Measurements from ENCODE around the gene INSM1.
A peak's percentile ranks its signal among the peaks of the same experiment; 100 is the strongest.

INSM1 gene

DNA sequence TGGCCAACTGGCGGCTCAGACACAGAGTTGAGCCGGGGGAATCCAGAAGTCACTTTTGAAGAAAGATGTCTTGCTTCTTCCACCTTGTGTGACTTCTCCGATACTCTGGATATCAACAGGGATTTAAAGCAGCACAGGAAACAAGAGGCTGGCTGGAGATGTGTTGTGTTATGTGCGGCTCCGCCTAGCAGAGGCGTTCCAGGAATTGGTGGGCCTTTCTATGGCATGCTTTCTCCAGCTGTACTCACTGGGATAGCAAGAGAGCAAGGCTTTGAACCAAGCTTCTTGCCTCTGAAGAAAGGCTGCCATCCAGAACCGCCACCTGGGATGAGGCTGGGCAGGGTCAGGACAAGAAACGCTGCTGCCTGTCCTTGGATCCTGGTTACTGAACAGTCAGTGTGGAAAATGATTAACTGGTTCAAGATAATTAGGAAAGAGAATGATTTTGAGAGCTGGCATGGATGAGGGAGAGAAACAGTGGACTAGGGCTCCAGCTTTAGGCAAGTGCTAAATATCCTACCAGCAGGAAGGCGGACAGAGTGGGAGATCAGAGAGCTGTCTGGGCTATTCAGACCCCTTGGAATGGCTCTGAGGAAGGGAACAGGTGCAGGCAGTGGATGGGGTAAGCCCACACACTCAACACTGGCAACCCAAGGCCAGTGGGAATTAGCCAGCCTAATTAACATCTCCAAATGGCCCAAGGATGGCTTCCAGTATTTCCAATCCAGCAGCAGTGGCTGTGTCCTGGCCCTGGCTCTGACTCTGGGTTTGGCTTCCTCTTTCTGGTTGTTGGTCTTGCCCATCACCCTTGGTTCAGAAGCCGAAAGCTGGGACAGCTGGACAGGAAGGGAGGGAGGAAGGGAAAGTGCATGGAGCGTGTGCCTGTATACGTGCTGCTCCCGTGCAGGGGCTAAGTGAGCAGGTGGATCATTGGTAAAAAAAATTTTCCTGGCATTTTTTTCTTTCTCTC is 31.9 kb downstream of the INSM1 start:
- H3K4me1 ChIP-seq (ENCODE audit: control extremely low read depth in 1 of 4, control insufficient read depth in 4 of 4, insufficient read depth in 4 of 4, low read length in 3 of 4) = no peaks in the 10 kb centered on the region
- H3K9me3 ChIP-seq (ENCODE audit: control extremely low read depth in 1 of 5, control insufficient read depth in 4 of 5, insufficient read depth in 2 of 5, low read depth in 1 of 5, low read length in 4 of 5) = no peaks in the 10 kb centered on the region
- ChIA-PET CTCF (no interaction called here), POLR2A (no interaction called here)
- H3K4me3 ChIP-seq (ENCODE audit: control insufficient read depth in 1 of 7, extremely low read depth in 1 of 7, insufficient read depth in 4 of 7, low read depth in 2 of 7, low read length in 6 of 7) = no peak overlapping the region
- no peak for DNase-seq
- H3K27ac ChIP-seq (ENCODE audit: insufficient read depth in 1 of 2, low read depth in 1 of 2, low read length in 2 of 2, poor library complexity in 1 of 2, severe bottlenecking in 2 of 2) = no peak overlapping the region
- WGBS (ENCODE audit: insufficient coverage) = 96% methylated on average over 9 of the region's 13 CpGs
- H3K27me3 ChIP-seq (replicated peaks in 2 of 5; ENCODE audit: control insufficient read depth in 4 of 5, insufficient read depth in 5 of 5, low read length in 4 of 5) = no peaks in the 10 kb centered on the region
- peaks cover 5 to 61% (median 30%) of the 10 kb centered on the region in 4 experiments for H3K36me3 ChIP-seq (ENCODE audit: control insufficient read depth in 4 of 4, insufficient read depth in 4 of 4, low read length in 3 of 4)

DNA sequence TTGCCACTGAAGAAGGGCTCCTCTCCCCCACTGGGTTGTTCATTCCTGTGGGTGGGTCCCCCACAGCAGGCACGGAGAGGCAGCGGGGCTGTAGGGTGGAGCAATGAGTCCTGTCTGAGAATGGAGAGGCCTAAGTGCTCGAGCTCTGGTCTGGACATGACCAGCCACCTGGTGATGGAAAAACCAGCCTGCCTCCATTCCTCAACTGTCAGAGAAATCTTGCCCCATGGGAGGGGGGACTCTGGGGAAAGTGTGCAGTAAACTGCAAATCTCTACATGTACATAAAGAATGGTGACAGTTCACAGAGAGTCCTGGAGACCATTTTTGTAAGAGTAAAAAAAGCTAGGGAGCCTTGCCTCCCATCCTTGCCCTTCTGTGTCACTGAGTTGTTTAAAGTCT is 34.1 kb downstream of the INSM1 start:
- peaks cover 5 to 51% (median 21%) of the 10 kb centered on the region in 4 experiments for H3K36me3 ChIP-seq (ENCODE audit: control insufficient read depth in 4 of 4, insufficient read depth in 4 of 4, low read length in 3 of 4)
- POLR2A ChIA-PET = no interaction called here
- 100% methylated on average over 2 of the region's 3 CpGs for WGBS (ENCODE audit: insufficient coverage)
- DNase-seq = no peak
- no peak overlapping the region for H3K4me3 ChIP-seq (ENCODE audit: control insufficient read depth in 1 of 7, extremely low read depth in 1 of 7, insufficient read depth in 4 of 7, low read depth in 2 of 7, low read length in 6 of 7)
- no peaks in the 10 kb centered on the region for H3K4me1 ChIP-seq (ENCODE audit: control extremely low read depth in 1 of 4, control insufficient read depth in 4 of 4, insufficient read depth in 4 of 4, low read length in 3 of 4)
- no peaks in the 10 kb centered on the region for H3K27me3 ChIP-seq (replicated peaks in 2 of 5; ENCODE audit: control insufficient read depth in 4 of 5, insufficient read depth in 5 of 5, low read length in 4 of 5)
- no peak overlapping the region for H3K27ac ChIP-seq (ENCODE audit: insufficient read depth in 1 of 2, low read depth in 1 of 2, low read length in 2 of 2, poor library complexity in 1 of 2, severe bottlenecking in 2 of 2)
- H3K9me3 ChIP-seq (ENCODE audit: control extremely low read depth in 1 of 5, control insufficient read depth in 4 of 5, insufficient read depth in 2 of 5, low read depth in 1 of 5, low read length in 4 of 5) = no peaks in the 10 kb centered on the region
- CTCF ChIA-PET = interaction anchor here (1.9 kb wide), 1 partner anchor 9 kb away, joined by 6 read pairs; no protein-coding TSS in a partner anchor

DNA sequence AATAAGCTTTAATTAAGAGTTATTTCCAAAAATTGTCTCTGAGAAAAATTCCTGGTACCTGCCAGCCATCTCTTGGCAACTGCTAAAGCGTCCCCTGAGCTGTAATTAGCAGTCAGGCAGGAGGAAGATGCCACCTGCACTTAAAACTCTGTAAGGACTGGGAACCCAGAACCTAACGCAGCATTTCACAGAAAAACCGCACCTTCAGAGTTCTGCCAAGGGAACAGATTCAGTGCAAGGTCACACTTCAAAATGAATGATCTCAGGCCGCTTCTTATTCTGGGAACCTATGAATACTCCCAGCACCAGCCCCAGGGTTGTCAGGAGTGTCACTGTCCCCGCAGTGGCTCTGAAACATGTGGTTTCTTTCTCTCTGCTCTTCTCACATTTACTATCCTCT is 36.7 kb downstream of the INSM1 start:
- DNase-seq = no peak
- H3K4me3 ChIP-seq (ENCODE audit: control insufficient read depth in 1 of 7, extremely low read depth in 1 of 7, insufficient read depth in 4 of 7, low read depth in 2 of 7, low read length in 6 of 7) = no peak overlapping the region
- H3K4me1 ChIP-seq (ENCODE audit: control extremely low read depth in 1 of 4, control insufficient read depth in 4 of 4, insufficient read depth in 4 of 4, low read length in 3 of 4) = no peaks in the 10 kb centered on the region
- CTCF ChIA-PET = no interaction called here
- POLR2A ChIA-PET = no interaction called here
- peaks cover 4 to 45% (median 16%) of the 10 kb centered on the region in 4 experiments for H3K36me3 ChIP-seq (ENCODE audit: control insufficient read depth in 4 of 4, insufficient read depth in 4 of 4, low read length in 3 of 4)
- no peaks in the 10 kb centered on the region for H3K27me3 ChIP-seq (replicated peaks in 2 of 5; ENCODE audit: control insufficient read depth in 4 of 5, insufficient read depth in 5 of 5, low read length in 4 of 5)
- WGBS (ENCODE audit: insufficient coverage) = 98% methylated on average over 5 of the region's 5 CpGs
- no peaks in the 10 kb centered on the region for H3K9me3 ChIP-seq (ENCODE audit: control extremely low read depth in 1 of 5, control insufficient read depth in 4 of 5, insufficient read depth in 2 of 5, low read depth in 1 of 5, low read length in 4 of 5)
- H3K27ac ChIP-seq (ENCODE audit: insufficient read depth in 1 of 2, low read depth in 1 of 2, low read length in 2 of 2, poor library complexity in 1 of 2, severe bottlenecking in 2 of 2) = no peak overlapping the region

DNA sequence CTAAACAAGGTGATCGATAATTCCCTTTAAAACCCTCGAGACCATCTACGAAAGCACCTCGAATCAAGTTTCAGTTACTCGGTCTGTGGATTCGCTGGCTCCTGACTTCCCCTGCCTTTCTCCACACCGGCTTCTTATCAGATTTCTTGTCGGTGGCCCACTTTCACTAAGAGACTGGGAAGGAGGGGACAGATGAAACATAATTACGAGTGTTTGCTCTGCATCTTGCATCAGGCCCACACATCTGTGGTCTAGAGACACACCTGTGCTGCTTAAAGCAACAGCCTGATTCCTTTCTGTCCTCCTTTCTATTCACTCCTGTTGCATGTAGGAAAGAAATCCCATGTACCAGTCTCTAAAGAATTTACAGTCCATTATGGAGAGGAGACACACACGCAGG is 37.7 kb downstream of the INSM1 start:
- H3K9me3 ChIP-seq (ENCODE audit: control extremely low read depth in 1 of 5, control insufficient read depth in 4 of 5, insufficient read depth in 2 of 5, low read depth in 1 of 5, low read length in 4 of 5) = no peaks in the 10 kb centered on the region
- no peaks in the 10 kb centered on the region for H3K27me3 ChIP-seq (replicated peaks in 2 of 5; ENCODE audit: control insufficient read depth in 4 of 5, insufficient read depth in 5 of 5, low read length in 4 of 5)
- DNase-seq = no peak
- POLR2A ChIA-PET = no interaction called here
- H3K4me3 ChIP-seq (ENCODE audit: control insufficient read depth in 1 of 7, extremely low read depth in 1 of 7, insufficient read depth in 4 of 7, low read depth in 2 of 7, low read length in 6 of 7) = no peak overlapping the region
- H3K4me1 ChIP-seq (ENCODE audit: control extremely low read depth in 1 of 4, control insufficient read depth in 4 of 4, insufficient read depth in 4 of 4, low read length in 3 of 4) = no peaks in the 10 kb centered on the region
- CTCF ChIA-PET = no interaction called here
- peaks cover 5 to 41% (median 13%) of the 10 kb centered on the region in 4 experiments for H3K36me3 ChIP-seq (ENCODE audit: control insufficient read depth in 4 of 4, insufficient read depth in 4 of 4, low read length in 3 of 4)
- 99% methylated on average over 10 of the region's 10 CpGs for WGBS (ENCODE audit: insufficient coverage)
- no peak overlapping the region for H3K27ac ChIP-seq (ENCODE audit: insufficient read depth in 1 of 2, low read depth in 1 of 2, low read length in 2 of 2, poor library complexity in 1 of 2, severe bottlenecking in 2 of 2)

DNA sequence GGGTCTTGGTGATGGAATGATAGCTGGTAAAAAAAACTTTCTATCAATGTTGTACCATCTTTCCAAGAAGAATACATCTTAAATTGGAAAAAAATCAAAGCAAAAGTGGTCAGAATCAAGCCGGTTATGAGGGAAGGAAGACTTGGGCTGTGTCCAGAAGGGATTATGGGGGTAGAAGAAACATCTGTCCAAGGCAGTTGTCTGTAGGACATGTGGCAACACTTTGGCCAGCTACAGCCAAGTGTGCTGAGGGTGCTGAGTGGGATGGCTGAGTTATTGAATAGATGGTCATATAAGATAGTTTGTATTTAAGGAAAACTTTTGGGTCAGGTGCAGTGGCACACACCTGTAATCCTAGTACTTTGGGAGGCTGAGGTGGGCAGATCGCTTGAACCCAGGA is 38.4 kb downstream of the INSM1 start:
- H3K4me3 ChIP-seq (ENCODE audit: control insufficient read depth in 1 of 7, extremely low read depth in 1 of 7, insufficient read depth in 4 of 7, low read depth in 2 of 7, low read length in 6 of 7) = no peak overlapping the region
- DNase-seq = no peak
- ChIA-PET POLR2A (no interaction called here), CTCF (interaction anchor here (0.8 kb wide), 1 partner anchor 13 kb away, joined by 3 read pairs; no protein-coding TSS in a partner anchor)
- no peak overlapping the region for H3K27ac ChIP-seq (ENCODE audit: insufficient read depth in 1 of 2, low read depth in 1 of 2, low read length in 2 of 2, poor library complexity in 1 of 2, severe bottlenecking in 2 of 2)
- no peaks in the 10 kb centered on the region for H3K9me3 ChIP-seq (ENCODE audit: control extremely low read depth in 1 of 5, control insufficient read depth in 4 of 5, insufficient read depth in 2 of 5, low read depth in 1 of 5, low read length in 4 of 5)
- no peaks in the 10 kb centered on the region for H3K4me1 ChIP-seq (ENCODE audit: control extremely low read depth in 1 of 4, control insufficient read depth in 4 of 4, insufficient read depth in 4 of 4, low read length in 3 of 4)
- no peaks in the 10 kb centered on the region for H3K27me3 ChIP-seq (replicated peaks in 2 of 5; ENCODE audit: control insufficient read depth in 4 of 5, insufficient read depth in 5 of 5, low read length in 4 of 5)
- WGBS (ENCODE audit: insufficient coverage) = 100% methylated on average over 1 of the region's 2 CpGs
- H3K36me3 ChIP-seq (ENCODE audit: control insufficient read depth in 4 of 4, insufficient read depth in 4 of 4, low read length in 3 of 4) = peaks cover 5 to 44% (median 13%) of the 10 kb centered on the region in 4 experiments

DNA sequence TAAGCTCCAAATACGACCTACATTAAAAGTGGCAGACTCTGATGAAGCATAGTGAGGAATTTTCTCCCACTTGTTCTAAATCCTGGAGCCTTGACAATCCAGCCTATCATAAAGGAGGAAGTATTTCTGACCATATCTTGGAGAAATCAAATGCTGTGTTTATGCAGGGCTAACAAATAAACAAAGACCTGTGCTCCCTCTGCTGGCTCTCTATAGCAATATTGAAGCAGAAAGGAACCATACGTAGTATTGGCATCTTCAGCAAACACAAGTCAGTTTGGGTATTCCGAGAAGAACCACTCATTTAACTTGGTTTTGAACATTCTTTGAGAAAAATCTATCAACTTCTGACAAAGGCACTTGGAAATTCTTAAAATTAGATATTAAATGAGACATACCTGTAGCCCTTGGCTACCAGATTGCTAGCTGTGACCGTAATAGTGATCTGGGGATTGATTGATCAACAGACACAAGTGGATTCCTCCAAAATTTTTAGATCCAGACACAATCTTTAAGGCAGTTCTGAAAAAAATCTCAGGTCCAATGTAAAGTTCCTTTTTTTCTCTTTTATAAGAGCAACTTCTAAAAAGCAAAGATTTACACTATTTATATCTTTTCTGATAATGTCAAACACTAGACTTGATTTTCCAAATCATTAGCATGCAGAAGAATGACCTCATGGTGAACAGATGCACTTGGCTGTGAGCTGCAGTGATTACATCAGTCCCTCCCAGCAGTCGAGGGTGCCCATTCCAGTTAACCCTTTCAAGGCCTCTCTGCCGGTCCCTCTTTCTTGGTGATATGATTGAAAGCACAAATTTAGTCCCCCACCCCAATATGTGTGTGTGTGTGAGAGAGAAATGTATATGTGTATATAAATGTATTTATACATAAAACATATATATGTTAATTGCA is 40.2 kb downstream of the INSM1 start:
- no peaks in the 10 kb centered on the region for H3K27me3 ChIP-seq (replicated peaks in 2 of 5; ENCODE audit: control insufficient read depth in 4 of 5, insufficient read depth in 5 of 5, low read length in 4 of 5)
- DNase-seq = peak; percentile 3 to 27 (median 19)
- H3K4me3 ChIP-seq (ENCODE audit: control insufficient read depth in 1 of 7, extremely low read depth in 1 of 7, insufficient read depth in 4 of 7, low read depth in 2 of 7, low read length in 6 of 7) = no peak overlapping the region
- WGBS (ENCODE audit: insufficient coverage) = 94% methylated on average over 2 of the region's 6 CpGs
- no peaks in the 10 kb centered on the region for H3K9me3 ChIP-seq (ENCODE audit: control extremely low read depth in 1 of 5, control insufficient read depth in 4 of 5, insufficient read depth in 2 of 5, low read depth in 1 of 5, low read length in 4 of 5)
- POLR2A ChIA-PET = interaction anchor here (0.6 kb wide), 1 partner anchor 145 kb away, joined by 3 read pairs; no protein-coding TSS in a partner anchor
- H3K4me1 ChIP-seq (ENCODE audit: control extremely low read depth in 1 of 4, control insufficient read depth in 4 of 4, insufficient read depth in 4 of 4, low read length in 3 of 4) = no peaks in the 10 kb centered on the region
- peaks cover 2 to 35% (median 9%) of the 10 kb centered on the region in 4 experiments for H3K36me3 ChIP-seq (ENCODE audit: control insufficient read depth in 4 of 4, insufficient read depth in 4 of 4, low read length in 3 of 4)
- CTCF ChIA-PET = interaction anchor here (0.9 to 1.9 kb wide), 3 partner anchors 27 to 143 kb away, joined by 3 to 5 read pairs (median 3); no protein-coding TSS in a partner anchor
- no peak overlapping the region for H3K27ac ChIP-seq (ENCODE audit: insufficient read depth in 1 of 2, low read depth in 1 of 2, low read length in 2 of 2, poor library complexity in 1 of 2, severe bottlenecking in 2 of 2)

All from common myeloid progenitor, CD34-positive (primary cell).